Dedifferentiated amniotic fluid mesenchymal stem cell (primary cell): ENCODE data around the gene BAIAP2.

Experiments used
- DNase-seq: peaks from one replicate; pipeline ENCODE4 v3.0.0-alpha.2; 2016; ENCODE audit errors: extremely low spot score

BAIAP2 gene

GRCh38 chr17:81159611-81160265 lies 124.8 kb downstream of the BAIAP2 start:
- no peak for DNase-seq

- DNase-seq: no peak
These were observed 125.4 kb downstream of the BAIAP2 start for GRCh38 chr17:81160306-81160705.

GRCh38 chr17:81160747-81161453 lies 125.9 kb downstream of the BAIAP2 start:
- no peak for DNase-seq

GRCh38 chr17:81161536-81161935 lies 126.6 kb downstream of the BAIAP2 start:
- DNase-seq: no peak

- DNase-seq: no peak
These were observed 127.0 kb downstream of the BAIAP2 start for GRCh38 chr17:81161972-81162371.

- no peak for DNase-seq
These were observed 127.5 kb downstream of the BAIAP2 start for GRCh38 chr17:81162491-81162890.

GRCh38 chr17:81163051-81163695 lies 128.2 kb downstream of the BAIAP2 start:
- no peak for DNase-seq

- DNase-seq: no peak
These were observed 128.9 kb downstream of the BAIAP2 start for GRCh38 chr17:81163703-81164370.

- DNase-seq: no peak
These were observed 129.7 kb downstream of the BAIAP2 start for GRCh38 chr17:81164371-81165245.

GRCh38 chr17:81165246-81166032 lies 130.5 kb downstream of the BAIAP2 start, which contains the start of gene PVALEF:
Gene PVALEF, plus strand, starts transcription at chr17:81165507. Its CDS starts 15,720 bp downstream, at chr17:81181227.
- no peak for DNase-seq

- DNase-seq: no peak
These were observed 131.1 kb downstream of the BAIAP2 start, which contains the start of gene AATK for GRCh38 chr17:81166033-81166492. Gene AATK, minus strand, starts transcription at chr17:81166221. Its CDS starts 229 bp downstream, at chr17:81165992.
